BE2C (cell line): ENCODE data around the gene FBXO31.
A peak's percentile ranks its signal among the peaks of the same experiment; 100 is the strongest.

Source experiments
- DNase-seq: peaks from one replicate; pipeline ENCODE4 v3.0.0-alpha.2; 2020
- H3K27me3 ChIP-seq: fragments of 250-450 bp; sonication (Bioruptor Pico); 2 replicates; pipeline ENCODE4 v1.5.1; 2020; ENCODE audit warnings: mild to moderate bottlenecking
- H3K36me3 ChIP-seq: fragments of 250-450 bp; sonication (Bioruptor Pico); 2 replicates; pipeline ENCODE4 v1.5.1; 2020; ENCODE audit warnings: mild to moderate bottlenecking
- H3K4me1 ChIP-seq: fragments of 250-450 bp; sonication (Bioruptor Pico); 2 replicates; pipeline ENCODE4 v1.5.1; 2020
- H3K4me3 ChIP-seq: 2 replicates; pipeline ENCODE4 v1.5.1; 2011; ENCODE audit warnings: low read depth, low read length
- H3K9me3 ChIP-seq: fragments of 250-450 bp; sonication (Bioruptor Pico); 2 replicates; pipeline ENCODE4 v1.5.1; 2020
- CTCF ChIP-seq: IDR thresholded peaks from 2 replicates; pipeline ENCODE4 v1.5.1; 2012; ENCODE audit warnings: mild to moderate bottlenecking, low read depth, low read length

Gene FBXO31

GRCh38 chr16:87368029-87368770, 15.4 kb downstream of the FBXO31 start:
- H3K27me3 ChIP-seq = no peaks in the 10 kb centered on the region
- peaks cover 47% of the 10 kb centered on the region for H3K4me1 ChIP-seq
- H3K9me3 ChIP-seq = no peaks in the 10 kb centered on the region
- DNase-seq = no peak
- no peak overlapping the region; the same call in 1 of the 2 replicates for H3K4me3 ChIP-seq
- no peaks in the 10 kb centered on the region; the same call in 1 of the 2 replicates for H3K36me3 ChIP-seq
- TF ChIP-seq CTCF = no peak

GRCh38 chr16:87367529-87367928, 16.0 kb downstream of the FBXO31 start:
- Histone ChIP-seq H3K4me1 (peaks cover 52% of the 10 kb centered on the region), H3K27me3 (no peaks in the 10 kb centered on the region), H3K4me3 (no peak overlapping the region; the same call in 1 of the 2 replicates), H3K36me3 (no peaks in the 10 kb centered on the region; the same call in 1 of the 2 replicates), H3K9me3 (no peaks in the 10 kb centered on the region)
- TF ChIP-seq CTCF = no peak
- peak; percentile 46 for DNase-seq

- no peaks in the 10 kb centered on the region for H3K9me3 ChIP-seq
- peaks cover 48% of the 10 kb centered on the region for H3K4me1 ChIP-seq
- no peak overlapping the region for H3K4me3 ChIP-seq
- TF ChIP-seq CTCF = no peak
- DNase-seq = no peak
- 0 out of 2 replicates have a peak, but pooled peaks cover 5% of the 10 kb centered on the region for H3K36me3 ChIP-seq
- no peaks in the 10 kb centered on the region for H3K27me3 ChIP-seq
These were observed 16.6 kb downstream of the FBXO31 start for GRCh38 chr16:87366930-87367329.

GRCh38 chr16:87366288-87366687, 17.3 kb downstream of the FBXO31 start:
- TF ChIP-seq CTCF = no peak
- Histone ChIP-seq H3K27me3 (no peaks in the 10 kb centered on the region), H3K4me1 (peaks cover 44% of the 10 kb centered on the region)

GRCh38 chr16:87365021-87365713, 18.4 kb downstream of the FBXO31 start:
- Histone ChIP-seq H3K9me3 (no peaks in the 10 kb centered on the region), H3K36me3 (peaks cover 11% of the 10 kb centered on the region), H3K4me1 (peaks cover 35% of the 10 kb centered on the region), H3K4me3 (no peak overlapping the region), H3K27me3 (no peaks in the 10 kb centered on the region)
- no peak for DNase-seq
- TF ChIP-seq CTCF = no peak

More at GRCh38 chr16:87366288-87366687, 17.3 kb downstream of the FBXO31 start:
- peaks cover 9% of the 10 kb centered on the region for H3K36me3 ChIP-seq
- no peak for DNase-seq
- no peak overlapping the region for H3K4me3 ChIP-seq
- no peaks in the 10 kb centered on the region for H3K9me3 ChIP-seq
